Stimulated activated effector memory CD8-positive, alpha-beta T cell treated with anti-CD3 and anti-CD28 coated beads, Interleukin-12 subunit alpha, Interleukin-12 subunit beta, amount 100 ng/mL, for 72 hours (primary cell): ENCODE measurements around the gene PRR36.

Experiments
- ATAC-seq: fragments of 150-1000 bp; cut with Tn5 transposase; 2 replicates; pipeline ENCODE4 v1.10.0; 2021
- DNase-seq, 2 donors: peaks; one replicate each; pipeline ENCODE4 v3.0.0; 2021 to 2022; ENCODE audit warnings: low spot score in 2 of 2
- H3K27ac Mint-ChIP-seq: one replicate; pipeline ENCODE4 v1.8.0; 2022; ENCODE audit warnings: mild to moderate bottlenecking, mixed read lengths
- H3K36me3 Mint-ChIP-seq: one replicate; pipeline ENCODE4 v1.8.0; 2022; ENCODE audit warnings: mild to moderate bottlenecking, mixed read lengths
- H3K4me1 Mint-ChIP-seq: one replicate; pipeline ENCODE4 v1.8.0; 2022; ENCODE audit warnings: mixed read lengths
- H3K4me3 Mint-ChIP-seq: one replicate; pipeline ENCODE4 v1.8.0; 2022; ENCODE audit warnings: mild to moderate bottlenecking, mixed read lengths
- H3K9me3 Mint-ChIP-seq: one replicate; pipeline ENCODE4 v1.8.0; 2022; ENCODE audit warnings: mixed read lengths

The PRR36 gene

GRCh38 chr19:7820588-7820987, 53.6 kb downstream of the PRR36 start:
- peaks cover 12% of the 10 kb centered on the region for H3K4me1 Mint-ChIP-seq
- ATAC-seq (no peak), DNase-seq (no peak)
- H3K36me3 Mint-ChIP-seq: no peaks in the 10 kb centered on the region
- no peaks in the 10 kb centered on the region for H3K9me3 Mint-ChIP-seq
- no peak overlapping the region for H3K4me3 Mint-ChIP-seq
- no peak overlapping the region for H3K27ac Mint-ChIP-seq

- ATAC-seq (peak; percentile 49), DNase-seq (no peak)
- no peaks in the 10 kb centered on the region for H3K36me3 Mint-ChIP-seq
- H3K27ac Mint-ChIP-seq: no peak overlapping the region
- H3K9me3 Mint-ChIP-seq: no peaks in the 10 kb centered on the region
- H3K4me3 Mint-ChIP-seq: no peak overlapping the region
- H3K4me1 Mint-ChIP-seq: peaks cover 22% of the 10 kb centered on the region
Measured at GRCh38 chr19:7819337-7819736, 54.9 kb downstream of the PRR36 start.

GRCh38 chr19:7818806-7819205, 55.4 kb downstream of the PRR36 start:
- Mint-ChIP-seq H3K27ac (no peak overlapping the region), H3K36me3 (no peaks in the 10 kb centered on the region), H3K4me3 (no peak overlapping the region), H3K9me3 (no peaks in the 10 kb centered on the region), H3K4me1 (peaks cover 22% of the 10 kb centered on the region)
- ATAC-seq: no peak
- DNase-seq: no peak
